OCI-LY7 (cell line): ENCODE measurements around the gene CFAP77.

ENCODE experiments used
- CTCF ChIP-seq: fragments of 200-600 bp; sonication (generic); conservative IDR thresholded peaks from 2 replicates; pipeline ENCODE4 v1.5.1; 2014; ENCODE audit warnings: mild to moderate bottlenecking, antibody characterized with exemption, low read length, moderate library complexity, mixed read lengths
- EZH2phosphoT487 ChIP-seq: fragments of 200-600 bp; sonication (generic); IDR thresholded peaks from 2 replicates; pipeline ENCODE4 v1.6.1; 2018; ENCODE audit warnings: low read depth, borderline replicate concordance, mild to moderate bottlenecking, mixed run types, antibody characterized with exemption, low read length, moderate library complexity, mixed read lengths

- TF ChIP-seq CTCF (no peak), EZH2phosphoT487 (no peak)
Observed at GRCh38 chr9:132447346-132447745, 37.3 kb downstream of the CFAP77 start.
